ENCODE results near the gene SSTR3. TPM values are rescaled to one million over a fixed set of nuclear protein-coding genes. Genes with fewer than 3 reads are reported as not detected.

The SSTR3 gene
- polyA plus RNA-seq, 4 donors: 0.69 to 1.3 (median 0.79) TPM

DNA sequence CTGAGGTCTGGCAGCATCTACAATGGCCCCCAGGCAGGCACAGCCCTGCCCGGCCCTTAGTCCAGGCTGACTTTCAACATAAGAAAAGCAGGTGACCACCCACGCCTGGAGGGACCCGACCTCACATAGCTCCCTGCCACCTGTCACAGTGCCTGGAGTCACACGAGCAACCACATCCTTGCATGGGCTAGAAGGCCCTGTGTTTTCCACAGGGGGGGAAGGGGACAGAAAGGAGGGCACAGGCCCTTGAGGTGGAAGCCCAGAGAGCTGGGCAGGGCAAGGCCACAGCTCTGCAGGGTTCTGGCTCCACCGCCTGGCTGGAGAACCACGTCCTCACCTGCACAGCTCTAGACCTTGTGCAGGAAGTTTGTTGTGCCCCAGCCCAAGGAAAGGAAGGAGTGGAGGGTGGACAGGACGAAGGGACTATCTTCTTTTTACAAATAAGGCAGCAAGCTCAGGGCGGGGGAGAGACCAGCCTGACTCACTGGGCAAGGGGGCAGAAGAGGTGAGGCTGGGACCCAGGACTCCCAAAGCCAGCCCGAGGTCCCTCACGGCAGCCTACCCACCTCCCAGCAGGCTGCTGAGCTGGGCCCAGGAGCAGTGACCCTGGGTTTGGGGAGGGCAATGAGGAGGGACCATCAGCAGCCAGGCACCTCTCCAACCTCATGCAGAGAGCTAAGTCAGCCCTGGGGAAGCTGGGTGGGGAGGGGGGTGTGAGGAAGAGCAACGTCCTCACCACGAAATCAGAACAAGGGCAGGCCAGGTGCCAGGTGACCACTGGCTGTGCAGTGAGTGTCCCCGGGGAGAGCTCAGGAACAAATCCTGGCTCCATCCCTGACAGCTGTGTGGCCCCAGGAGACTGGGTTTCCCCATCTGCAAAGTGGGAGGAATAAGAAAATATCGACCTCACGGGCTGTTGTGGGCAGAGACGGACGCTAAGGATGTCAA is 28.6 kb downstream of the SSTR3 start:
- no peak for DNase-seq (ENCODE audit: low read depth in 4 of 4, low spot score in 3 of 4)

DNA sequence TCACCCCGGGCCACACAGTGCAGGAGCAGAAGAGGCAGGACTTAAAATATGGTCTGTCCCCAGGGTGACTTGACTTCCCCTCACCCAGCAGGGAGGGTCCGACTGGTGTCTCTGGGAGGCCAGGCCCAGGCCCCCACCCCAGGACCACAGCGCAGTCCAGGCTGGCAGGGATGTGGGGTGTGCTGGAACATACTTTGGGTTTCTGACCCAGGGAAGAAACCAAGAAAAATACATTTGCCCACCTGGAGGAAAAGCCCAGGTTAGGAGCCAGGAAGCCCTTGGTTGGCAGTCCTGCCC is 29.4 kb downstream of the SSTR3 start:
- no peak for DNase-seq (ENCODE audit: low read depth in 4 of 4, low spot score in 3 of 4)

- no peak for DNase-seq (ENCODE audit: low read depth in 4 of 4, low spot score in 3 of 4)
These were observed 30.0 kb downstream of the SSTR3 start for GRCh38 chr22:37182101-37182948.

GRCh38 chr22:37181681-37182080 is 30.6 kb downstream of the SSTR3 start:
- DNase-seq (ENCODE audit: low read depth in 4 of 4, low spot score in 3 of 4): no peak

- no peak for DNase-seq (ENCODE audit: low read depth in 4 of 4, low spot score in 3 of 4)
These were observed 31.6 kb downstream of the SSTR3 start for GRCh38 chr22:37180531-37181231.

GRCh38 chr22:37179622-37180420 is 32.5 kb downstream of the SSTR3 start:
- no peak for DNase-seq (ENCODE audit: low read depth in 4 of 4, low spot score in 3 of 4)

DNA sequence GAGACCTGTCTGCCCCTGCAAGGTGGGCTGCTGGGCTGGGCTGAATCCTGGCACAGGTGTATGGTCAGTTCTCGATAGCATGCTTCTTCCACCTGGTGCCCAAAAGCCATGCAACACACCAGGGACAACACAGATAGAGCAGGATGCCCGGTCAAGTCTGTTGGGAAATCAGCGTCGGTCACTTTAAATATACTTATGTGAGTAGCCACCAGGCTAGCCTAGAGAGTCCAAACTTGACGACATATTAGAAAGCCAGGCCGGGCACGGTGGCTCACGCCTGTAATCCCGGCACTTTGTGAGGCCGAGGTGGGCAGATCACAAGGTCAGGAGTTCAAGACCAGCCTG is 33.2 kb downstream of the SSTR3 start:
- DNase-seq (ENCODE audit: low read depth in 4 of 4, low spot score in 3 of 4): no peak

- no peak for DNase-seq (ENCODE audit: low read depth in 4 of 4, low spot score in 3 of 4)
These were observed 33.7 kb downstream of the SSTR3 start for GRCh38 chr22:37178350-37179125.

DNA sequence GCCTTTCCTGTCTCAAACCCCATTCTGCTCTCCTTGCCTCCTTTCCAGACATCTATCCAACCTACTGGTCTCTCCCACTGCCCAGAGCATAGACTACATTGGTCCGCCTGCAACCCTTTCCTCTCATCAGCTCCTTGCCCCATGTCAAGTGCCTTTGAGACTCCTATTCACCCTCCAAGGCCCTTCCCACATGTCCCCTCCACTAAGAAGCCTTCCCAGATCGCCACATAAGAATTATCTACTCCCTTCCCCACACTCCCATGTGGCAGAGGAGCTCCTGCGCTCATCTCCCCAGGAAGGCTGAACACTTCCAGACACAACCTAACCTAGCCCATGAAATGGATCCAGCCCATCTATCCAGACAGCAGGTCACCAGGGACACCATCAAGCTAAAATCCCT is 34.5 kb downstream of the SSTR3 start:
- no peak for DNase-seq (ENCODE audit: low read depth in 4 of 4, low spot score in 3 of 4)

DNA sequence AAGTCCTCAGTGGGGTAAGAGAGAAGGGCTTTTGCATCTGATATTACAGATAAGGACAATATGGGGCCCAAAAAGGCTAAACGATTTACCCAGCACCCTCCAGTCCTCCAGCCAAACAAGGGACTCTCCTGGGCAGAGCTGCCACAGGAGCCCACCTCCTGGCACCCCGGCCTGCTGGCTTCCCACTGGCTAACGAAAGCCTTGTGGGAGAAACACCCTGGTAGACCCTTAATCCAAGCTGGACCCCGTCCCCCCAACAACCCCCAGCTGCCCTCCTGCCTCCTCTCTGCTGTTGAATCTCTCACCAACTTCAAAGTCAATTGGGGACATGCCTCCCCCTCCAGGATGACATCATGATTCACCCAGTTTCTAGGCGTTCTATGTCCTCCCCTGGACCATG is 35.1 kb downstream of the SSTR3 start:
- DNase-seq (ENCODE audit: low read depth in 4 of 4, low spot score in 3 of 4): no peak

DNA sequence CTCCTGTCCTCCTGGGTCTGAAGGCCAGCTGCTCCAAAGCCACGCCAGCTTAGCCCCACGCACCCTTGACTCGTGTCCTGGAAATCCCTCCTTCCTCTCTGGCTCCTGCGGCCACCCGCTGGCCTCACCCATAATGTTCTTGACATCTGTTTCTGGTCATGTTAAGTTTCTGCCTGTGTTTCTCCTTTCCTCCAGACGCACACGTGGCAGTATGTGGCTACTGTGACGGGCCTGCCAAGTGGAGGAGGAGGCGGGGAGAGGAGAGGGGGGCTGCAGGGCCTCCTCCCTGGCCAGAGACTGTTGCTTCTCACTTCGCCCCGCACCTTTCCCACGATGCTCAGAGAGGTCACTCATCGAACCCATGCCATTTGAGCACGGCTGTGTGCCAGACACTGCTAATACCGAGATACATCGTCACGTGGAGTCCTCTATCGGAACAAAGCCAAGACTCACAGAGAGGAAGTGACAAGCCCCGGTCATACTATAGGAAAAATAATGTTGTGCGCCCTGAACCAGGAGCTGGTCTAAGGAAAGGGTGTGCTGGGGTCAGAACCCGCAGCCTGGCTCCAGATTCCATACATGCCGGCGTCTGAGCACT is 35.7 kb downstream of the SSTR3 start:
- peak in 2 of 4 donors; percentile 68 to 74 for DNase-seq (ENCODE audit: low read depth in 4 of 4, low spot score in 3 of 4)

- DNase-seq (ENCODE audit: low read depth in 4 of 4, low spot score in 3 of 4): no peak
These were observed 36.6 kb downstream of the SSTR3 start for GRCh38 chr22:37175414-37176281.

DNA sequence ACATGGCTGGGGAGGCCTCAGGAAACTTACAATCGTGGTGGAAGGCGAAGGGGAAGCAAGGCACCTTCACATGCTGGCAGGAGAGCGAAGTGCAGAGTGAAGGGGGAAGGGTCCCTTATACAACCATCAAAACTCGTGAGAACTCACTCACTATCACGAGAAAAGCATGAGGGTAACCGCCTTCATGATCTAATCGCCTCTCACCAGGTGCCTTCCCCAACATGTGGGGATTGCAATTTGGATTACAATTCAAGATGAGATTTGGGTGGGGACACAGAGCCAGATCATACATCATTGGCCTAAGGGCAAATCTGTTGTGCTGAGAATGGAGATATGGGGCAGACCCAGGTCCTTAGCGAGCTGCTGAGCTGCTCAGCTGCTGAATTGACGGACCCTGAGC is 37.3 kb downstream of the SSTR3 start:
- no peak for DNase-seq (ENCODE audit: low read depth in 4 of 4, low spot score in 3 of 4)

DNA sequence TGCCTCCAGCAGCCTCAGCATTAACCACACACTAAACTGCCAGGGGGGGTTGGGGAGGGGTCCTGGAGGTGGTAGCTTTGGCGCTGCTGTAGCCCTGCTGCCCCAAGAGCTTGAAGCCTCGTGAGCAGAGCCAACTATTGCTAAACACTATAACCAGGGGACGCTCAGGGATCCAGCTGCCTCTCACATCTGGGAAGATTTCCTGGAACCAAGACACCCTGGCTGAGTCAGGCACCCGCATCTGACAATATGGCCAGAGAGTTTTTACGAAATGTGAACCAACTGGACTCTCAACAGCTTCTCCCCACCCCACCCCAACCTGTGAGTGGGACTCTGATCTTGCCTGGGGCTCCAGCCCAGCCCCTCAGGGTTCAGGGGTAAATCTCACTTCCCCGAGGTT is 38.6 kb downstream of the SSTR3 start:
- DNase-seq (ENCODE audit: low read depth in 4 of 4, low spot score in 3 of 4): no peak

DNA sequence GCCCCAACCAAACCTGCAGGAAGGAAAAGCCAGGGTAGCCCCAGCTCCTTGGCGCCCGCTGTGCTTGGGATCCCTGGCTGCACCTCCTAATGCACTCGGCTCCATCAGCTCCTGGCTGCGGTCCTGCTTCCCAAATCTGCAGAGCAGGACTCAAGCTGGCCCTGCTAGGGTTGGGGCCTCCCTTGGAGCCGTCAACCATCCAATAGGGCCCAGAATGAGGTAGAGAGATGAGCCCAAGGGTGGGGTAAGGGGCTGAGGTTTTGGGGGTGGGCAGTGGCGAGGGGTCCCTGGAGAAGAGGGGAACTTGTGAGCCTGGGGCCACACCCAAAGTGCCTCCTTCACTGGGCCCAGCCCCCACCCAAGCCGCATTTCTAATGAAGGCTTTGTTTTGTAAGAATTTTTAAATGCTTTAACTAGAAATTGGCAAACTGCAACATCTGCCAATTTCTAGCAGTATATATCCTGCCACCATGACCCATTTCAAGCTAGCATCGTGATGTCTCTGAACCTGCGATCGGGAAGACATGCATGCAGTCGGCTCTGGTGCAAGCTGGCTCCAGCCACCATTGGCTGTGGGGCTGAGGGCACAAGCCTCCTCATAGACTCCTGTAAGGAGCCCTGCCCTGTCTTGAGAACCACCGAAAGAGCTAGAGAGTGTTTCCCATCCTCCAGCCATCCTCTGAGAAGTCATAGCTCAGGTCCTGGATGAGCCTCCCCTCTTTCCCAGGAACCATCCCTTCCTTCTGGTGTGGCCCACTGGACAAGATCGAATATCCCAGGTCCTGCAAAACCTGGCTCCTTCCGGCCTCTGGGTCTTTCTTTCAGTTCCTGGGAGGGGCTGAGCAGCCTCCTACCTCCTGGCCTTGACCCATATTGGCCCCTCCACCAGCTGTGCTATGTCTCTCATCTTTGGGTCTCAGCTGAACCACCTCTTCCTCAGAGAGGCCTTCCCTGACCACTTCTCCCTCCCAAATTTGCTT is 39.7 kb downstream of the SSTR3 start:
- DNase-seq (ENCODE audit: low read depth in 4 of 4, low spot score in 3 of 4): no peak

GRCh38 chr22:37171662-37172061 is 40.6 kb downstream of the SSTR3 start:
- no peak for DNase-seq (ENCODE audit: low read depth in 4 of 4, low spot score in 3 of 4)
